Activated CD8-positive, alpha-beta memory T cell treated with anti-CD3 and anti-CD28 coated beads for 48 hours (primary cell): ENCODE data around the gene DAP3.
"Not testable (repeated sequence)": the region's sequence is repeated elsewhere in the genome, so short reads cannot be mapped to it uniquely, and the experiment has no call there.

Experiments
- DNase-seq, 3 experiments: peaks; one replicate each; pipeline ENCODE4 v3.0.0-alpha.2; 2020; ENCODE audit warnings: low read depth in 2 of 3, low spot score in 2 of 3

Gene DAP3

DNA sequence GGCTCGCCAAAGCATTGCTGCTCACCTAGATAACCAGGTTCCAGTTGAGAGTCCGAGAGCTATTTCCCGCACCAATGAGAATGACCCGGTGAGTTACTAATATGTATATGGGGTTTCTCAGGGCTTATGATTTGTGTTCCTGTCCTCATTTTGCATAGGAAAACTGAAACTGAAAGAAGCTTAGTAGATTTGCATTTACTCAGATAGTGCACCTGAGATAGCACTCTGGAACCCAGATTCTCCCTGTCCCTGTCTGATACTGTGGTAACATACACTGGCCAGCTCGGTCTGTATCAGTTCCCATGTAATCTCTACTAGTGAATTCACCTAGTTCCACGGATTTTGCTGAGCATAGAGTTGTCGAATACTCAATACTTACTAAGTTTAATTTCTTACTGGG is 28.1 kb downstream of the DAP3 start:
- no peak for DNase-seq

DNA sequence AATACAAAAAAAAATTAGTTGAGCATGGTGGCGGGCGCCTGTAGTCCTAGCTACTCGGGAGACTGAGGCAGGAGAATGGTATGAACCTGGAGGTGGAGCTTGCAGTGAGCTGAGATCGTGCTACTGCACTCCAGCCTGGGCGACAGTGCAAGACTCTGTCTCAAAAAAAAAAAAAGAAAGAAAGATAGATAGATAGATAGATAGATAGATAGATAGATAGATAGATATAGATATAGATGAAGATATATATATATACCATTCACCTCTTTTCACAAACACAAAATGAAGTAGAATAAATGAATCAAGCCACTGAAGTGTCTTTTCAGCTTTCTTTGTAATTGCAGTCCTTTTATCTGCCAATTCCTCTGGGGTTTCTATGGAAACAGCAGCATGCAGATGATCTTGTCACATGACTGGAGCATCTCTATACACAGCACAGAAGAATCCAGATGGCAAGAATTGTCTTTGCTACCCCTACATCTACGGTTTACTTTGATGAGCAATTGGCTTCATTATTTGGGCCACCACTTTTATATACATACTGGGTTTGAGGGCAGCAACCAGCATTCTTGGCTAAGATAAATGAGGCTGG is 29.7 kb downstream of the DAP3 start:
- not testable (repeated sequence) for DNase-seq

DNA sequence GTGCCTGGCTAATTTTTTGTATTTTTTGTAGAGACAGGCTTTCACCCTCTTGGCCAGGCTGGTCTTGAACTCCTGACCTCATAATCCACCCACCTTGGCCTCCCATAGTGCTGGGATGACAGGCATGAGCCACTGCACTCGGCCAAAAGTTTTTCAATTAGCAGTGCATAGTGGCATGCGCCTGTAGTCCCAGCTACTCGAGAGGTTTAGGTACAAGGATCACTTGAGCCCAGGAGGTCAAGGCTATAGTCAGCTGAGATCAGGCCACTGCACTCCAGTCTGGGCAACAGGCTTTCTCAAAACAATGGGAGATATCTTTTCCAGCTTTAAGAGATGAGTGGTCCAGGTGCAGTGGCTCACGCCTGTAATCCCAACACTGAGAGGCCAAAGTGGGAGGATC is 30.8 kb downstream of the DAP3 start:
- no peak for DNase-seq

DNA sequence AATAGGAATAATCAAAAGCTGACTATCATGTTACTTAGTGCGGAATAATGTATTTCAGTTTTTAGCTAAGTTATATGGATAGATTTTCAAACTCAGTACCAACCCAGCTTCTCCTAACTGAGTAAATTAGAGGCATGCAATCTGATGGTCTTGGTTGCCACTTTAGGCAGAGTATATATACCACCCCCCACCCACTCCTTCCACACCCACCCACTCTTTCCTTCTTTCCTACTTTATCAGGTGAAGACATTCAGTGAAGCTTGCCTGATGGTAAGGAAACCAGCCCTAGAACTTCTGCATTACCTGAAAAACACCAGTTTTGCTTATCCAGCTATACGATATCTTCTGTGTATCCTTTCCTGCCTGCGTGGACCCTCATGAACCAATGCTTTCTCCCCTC is 36.3 kb downstream of the DAP3 start:
- DNase-seq = no peak

DNA sequence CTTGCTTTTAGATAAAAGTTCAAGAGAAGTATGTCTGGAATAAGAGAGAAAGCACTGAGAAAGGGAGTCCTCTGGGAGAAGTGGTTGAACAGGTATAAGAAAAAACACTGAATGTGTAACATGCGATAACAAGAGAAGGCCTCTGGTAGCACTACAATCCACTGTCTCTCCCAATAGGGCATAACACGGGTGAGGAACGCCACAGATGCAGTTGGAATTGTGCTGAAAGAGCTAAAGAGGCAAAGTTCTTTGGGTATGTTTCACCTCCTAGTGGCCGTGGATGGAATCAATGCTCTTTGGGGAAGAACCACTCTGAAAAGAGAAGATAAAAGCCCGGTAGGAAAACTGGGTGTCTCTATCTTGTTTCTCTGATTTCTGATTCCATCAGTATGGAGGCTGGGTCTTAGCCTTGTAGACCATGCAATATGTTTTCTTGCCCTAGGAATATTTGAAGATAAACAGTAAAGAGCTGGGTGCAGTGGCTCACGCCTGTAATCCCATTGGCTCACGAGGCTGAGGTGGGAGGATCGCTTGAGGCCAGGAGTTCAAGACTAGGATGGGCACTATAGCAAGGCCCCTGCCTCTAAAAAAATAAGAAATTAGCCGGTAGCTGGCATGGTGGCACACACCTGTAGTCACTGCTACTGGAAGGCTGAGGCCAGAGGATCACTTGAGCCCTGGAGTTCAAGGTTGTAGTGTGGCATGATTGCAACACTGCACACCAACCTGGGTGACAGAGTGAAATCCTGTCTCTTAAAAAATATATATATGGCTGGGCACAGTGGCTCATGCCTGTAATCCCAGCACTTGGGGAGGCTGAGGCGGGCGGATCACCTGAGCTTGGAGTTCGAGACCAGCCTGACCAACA is 40.4 kb downstream of the DAP3 start:
- DNase-seq = no peak

DNA sequence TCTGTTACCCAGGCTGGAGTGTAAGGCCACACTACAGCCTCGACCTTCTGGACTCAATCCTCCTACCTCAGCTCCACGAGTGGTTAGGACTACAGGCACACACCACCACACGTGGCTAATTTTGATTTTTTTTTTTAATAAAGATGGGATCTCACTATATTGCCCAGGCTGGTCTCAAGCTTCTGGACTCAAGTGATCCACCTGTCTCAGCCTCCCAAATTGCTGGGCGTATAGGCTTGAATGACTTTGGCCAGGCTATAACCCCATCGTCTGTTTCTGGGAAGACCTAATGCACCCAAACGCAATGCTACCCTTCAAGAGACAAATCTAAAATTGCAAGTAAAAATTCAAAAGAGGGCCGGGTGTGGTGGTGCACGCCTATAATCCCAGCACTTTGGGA is 52.1 kb downstream of the DAP3 start:
- no peak for DNase-seq

DNA sequence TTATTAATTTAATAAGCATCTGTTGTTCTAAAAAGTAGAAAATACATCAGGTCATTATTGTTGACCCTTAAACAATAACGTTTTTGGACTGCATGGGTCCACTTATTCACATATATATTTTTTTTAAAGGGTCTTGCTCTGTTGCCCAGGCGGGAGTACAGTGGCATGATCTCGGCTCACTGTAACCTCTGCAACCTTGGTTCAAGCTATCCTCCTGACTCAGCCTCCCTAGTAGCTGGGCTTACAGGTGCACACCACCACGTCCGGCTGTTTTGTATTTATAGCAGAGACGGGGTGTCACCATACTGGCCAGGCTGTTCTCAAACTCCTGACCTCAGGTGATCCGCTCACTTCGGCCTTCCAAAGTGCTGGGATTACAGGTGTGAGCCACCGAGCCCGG is 53.0 kb downstream of the DAP3 start:
- no peak for DNase-seq

DNA sequence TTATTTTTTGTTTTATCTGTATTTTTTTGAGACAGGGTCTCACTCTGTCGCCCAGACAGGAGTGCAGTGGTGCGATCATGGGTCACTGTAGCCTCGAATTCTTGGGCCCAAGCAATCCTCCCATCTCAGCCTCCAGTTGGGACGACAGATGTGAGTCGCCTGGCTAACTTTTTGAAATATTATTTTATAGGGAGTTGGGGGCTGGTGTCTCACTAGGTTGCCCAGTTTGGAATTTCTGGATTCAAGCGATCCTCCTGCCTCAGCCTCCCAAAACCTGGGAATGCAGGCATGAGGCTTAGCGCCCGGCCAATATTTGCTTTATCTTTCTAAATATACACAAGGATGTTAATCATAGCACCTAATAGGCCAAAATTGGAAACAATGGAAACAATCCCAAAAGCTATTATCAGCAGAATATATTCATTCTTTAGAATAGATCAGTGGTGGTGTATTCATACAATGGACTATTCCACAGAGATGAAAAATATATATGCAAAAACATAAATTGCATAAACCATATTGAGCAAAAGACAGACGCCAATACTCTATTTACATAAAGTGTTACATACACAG is 55.9 kb downstream of the DAP3 start:
- no peak for DNase-seq

DNA sequence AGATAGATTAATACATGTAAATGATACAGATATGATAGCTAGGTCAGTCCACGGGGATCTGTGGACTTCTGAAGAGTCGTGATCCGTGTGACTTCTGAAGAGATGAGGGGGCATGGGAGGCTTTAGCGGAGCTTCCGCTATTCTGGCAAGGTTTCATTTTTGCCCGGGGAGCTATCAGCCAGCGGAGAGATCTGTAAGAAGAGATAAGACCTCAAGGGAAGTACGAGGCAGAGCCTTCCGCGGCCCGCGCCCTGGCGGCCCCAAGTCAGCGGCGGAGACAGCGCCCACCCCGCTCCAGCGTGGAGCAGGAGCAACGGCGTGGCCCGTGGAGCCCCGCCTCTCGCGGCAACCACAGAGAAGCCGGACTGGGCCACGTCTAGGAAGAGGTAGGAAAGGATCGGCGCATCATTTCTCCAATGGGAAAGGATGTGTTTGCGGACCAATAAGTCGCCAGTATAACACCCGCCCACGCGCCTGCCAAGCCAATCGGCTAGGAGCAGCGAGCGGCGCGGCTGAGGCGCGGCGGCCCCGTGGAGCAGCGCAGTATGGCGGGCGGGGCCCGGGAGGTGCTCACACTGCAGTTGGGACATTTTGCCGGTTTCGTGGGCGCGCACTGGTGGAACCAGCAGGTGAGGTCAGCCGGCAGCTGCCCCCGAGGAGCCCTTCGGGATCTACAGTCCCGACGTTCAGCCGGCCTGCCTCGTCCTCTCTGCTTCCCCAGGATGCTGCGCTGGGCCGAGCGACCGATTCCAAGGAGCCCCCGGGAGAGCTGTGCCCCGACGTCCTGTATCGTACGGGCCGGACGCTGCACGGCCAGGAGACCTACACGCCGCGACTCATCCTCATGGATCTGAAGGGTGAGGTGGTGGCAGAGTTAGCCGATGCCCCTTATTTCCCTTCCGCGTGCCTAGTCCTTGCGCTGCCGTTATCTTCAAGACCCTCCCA is 56.7 kb downstream of the DAP3 start:
- DNase-seq = peak; percentile 92 to 98 (median 95)

DNA sequence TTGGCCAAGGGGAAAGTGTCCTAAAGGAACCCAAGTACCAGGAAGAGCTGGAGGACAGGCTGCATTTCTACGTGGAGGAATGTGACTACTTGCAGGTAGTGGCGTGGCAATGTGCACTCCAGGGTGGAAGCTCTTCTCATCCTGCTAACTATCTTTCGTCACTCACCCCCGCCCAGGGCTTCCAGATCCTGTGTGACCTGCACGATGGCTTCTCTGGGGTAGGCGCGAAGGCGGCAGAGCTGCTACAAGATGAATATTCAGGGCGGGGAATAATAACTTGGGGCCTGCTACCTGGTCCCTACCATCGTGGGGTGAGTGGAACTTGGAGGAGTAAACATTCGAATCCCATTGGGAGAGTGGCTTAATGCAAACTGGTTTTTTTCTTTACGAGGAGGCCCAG is 58.7 kb downstream of the DAP3 start:
- not testable (repeated sequence) for DNase-seq

DNA sequence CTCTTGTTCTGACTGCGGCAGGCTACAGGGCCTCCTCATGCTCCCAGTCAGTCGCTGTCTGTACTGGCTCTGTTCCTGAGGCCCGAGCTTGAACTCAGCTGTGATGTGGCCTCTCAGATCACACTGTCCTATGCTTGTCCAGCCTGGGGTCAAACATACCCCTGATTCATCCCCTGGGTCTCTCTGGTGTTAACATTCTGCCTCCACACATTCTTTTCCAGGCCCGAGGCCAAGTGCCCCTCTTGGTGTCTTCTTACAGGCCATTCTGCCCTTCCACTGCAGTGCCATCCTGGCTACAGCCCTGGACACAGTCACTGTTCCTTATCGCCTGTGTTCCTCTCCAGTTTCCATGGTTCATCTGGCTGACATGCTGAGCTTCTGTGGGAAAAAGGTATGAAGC is 59.2 kb downstream of the DAP3 start:
- DNase-seq = not testable (repeated sequence)

DNA sequence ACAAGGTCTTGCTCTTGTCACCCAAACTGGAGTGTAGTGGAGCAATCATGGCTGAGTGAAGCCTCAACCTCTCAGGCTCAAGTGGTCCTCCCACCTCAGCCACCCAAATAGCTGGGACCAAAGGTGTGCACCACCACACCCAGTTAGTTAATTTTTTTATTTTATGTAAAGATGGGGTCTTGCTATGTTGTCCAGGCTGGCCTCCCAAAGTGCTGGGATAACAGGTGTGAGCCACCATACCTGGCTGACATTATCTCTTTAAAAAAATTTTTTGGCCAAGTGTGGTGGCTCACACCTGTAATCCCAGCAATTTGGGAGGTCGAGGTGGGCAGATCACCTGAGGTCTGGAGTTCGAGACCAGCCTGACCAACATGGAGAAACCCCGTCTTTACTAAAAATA is 70.1 kb downstream of the DAP3 start:
- not testable (repeated sequence) for DNase-seq

DNA sequence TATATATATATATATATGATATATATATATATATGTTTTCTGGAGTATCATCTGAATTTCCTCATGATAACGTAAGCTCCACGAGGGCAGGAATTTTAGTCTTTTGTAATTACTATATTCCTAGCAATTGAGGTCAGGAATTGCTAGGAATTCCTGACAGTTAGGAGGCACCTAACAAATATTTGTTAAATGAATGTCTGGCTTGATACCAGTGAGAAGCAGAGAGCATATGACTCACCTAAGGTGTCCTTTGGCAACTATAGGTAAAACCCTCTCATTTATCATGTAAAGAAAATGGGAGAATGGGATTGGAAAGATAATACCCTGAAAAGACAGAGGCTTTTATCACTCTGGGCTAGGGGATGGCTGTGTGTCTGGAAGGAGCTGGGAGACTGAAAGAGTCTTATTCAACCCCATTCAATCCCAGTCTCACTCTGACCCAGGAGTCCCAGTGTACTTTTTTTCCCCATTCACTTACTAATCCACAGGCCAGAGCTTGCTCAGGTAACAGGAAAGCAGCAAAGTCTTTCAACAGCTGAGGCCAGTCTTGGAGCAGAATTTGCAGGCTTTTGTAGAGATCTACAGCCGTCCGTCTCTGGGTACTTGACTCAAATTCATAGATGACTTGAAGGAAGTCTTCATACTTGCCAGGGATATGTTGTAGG is 71.2 kb downstream of the DAP3 start:
- DNase-seq = no peak

DNA sequence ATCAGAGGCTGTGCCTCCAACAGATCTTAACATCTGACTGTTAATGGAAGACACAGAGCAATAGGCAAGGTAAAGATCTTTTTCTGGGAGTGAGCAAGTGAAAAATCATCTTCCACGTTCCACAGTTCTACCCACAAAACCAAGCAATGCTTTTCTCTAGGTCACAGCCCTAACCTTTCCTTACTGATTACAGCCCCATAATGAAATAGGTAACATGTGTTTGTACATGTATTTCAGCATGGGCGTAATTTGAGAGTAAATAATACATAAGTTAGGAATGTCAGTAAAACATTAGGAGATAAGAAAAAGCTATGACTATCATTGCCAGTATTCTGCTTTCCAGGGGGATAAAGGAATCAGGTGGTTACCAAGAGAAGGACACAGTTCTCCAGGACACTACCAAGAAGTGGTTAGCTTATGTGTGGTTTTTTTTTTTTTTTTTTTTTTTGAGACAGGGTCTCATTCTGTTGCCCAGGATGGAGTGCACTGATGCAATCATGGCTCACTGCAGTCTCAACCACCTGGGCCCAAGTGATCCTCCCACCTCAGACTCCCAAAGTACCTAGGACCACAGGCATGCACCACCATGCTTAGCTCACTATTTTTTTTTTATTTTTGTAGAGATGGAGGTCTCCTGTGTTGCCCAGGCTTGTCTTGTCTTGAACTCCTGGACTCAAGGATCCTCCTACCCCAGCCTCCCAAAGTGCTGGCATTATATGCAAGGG is 72.0 kb downstream of the DAP3 start:
- DNase-seq = no peak

DNA sequence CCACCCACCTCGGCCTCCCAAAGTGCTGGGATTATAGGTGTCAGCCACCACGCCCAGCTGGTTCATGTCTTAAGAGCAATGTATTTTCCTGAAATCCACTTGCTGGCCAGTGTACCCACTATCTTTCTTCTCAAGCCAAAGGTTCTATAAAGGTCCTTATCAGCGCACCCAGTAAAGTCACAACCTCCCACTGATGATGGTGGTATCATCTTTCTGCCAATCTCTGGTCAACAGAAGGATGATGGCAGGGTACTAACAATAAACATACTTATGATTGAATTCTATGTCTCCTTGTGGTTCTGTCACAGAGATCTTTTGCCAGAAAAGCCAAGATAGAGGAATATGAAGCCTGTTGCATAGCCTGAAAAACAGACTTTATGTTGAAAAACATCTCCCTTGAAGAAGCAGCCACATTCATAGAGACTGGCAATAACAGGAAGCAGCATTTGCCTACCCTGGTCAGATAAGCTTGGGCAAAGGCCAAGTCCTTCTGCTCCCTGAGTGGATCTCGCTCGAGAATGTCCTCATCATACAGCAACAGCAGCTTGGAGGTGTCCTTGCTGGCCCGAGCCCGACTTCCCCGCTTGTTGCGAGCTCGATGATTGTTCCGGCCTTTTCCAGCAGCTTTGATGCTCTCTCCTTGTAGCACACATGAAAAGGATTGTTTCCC is 73.0 kb downstream of the DAP3 start:
- DNase-seq = no peak

DNA sequence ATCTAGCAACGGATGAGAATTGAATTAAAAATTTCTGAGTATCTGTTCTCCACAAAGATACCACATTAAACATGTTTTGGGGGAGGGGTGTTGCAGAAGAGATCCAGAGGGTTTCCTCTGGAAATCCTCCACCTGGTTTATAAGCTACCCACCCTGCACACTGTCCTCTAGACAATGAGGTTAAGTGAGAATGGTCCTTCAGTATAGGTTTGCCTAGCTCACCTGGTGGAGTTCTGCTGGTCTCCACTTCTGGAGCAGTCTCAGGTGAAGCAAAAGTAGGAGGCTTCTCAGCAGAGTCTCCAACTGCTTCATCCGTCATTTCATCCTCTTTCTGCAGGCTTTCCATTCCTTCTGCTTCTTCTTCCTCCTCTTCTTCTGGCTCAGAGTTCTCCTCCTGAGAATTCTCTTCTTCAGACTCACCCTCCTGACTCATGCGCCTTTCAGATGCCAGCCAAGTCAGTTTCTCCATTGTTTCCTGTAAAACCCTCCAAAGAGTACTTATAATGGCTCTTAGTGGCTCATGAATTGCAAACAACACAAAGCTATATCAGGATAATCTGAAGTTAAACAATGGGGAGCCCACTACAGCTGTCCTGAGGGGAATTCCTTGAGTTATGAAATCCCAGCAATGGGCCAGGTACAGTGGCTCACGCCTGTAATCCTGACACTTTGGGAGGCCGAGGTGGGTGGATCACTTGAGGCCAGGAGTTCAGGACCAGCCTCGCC is 74.4 kb downstream of the DAP3 start:
- DNase-seq = not testable (repeated sequence)

DNA sequence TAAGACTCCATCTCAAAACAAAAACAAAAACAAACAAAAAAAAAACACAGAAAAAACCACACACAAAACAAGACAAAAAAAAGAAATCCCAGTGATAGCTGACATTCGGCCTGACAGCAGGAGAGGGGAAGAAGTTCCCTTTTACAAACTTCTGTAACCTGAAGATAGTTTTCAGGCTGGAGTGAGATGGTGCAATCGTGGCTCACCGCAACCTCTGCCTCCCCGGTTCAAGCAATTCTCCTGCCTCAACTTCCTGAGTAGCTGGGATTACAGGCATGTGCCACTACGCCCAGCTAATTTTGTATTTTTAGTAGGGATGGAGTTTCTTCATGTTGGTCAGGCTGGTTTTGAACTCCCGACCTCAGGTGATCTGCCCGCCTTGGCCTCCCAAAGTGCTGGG is 75.1 kb downstream of the DAP3 start:
- not testable (repeated sequence) for DNase-seq

DNA sequence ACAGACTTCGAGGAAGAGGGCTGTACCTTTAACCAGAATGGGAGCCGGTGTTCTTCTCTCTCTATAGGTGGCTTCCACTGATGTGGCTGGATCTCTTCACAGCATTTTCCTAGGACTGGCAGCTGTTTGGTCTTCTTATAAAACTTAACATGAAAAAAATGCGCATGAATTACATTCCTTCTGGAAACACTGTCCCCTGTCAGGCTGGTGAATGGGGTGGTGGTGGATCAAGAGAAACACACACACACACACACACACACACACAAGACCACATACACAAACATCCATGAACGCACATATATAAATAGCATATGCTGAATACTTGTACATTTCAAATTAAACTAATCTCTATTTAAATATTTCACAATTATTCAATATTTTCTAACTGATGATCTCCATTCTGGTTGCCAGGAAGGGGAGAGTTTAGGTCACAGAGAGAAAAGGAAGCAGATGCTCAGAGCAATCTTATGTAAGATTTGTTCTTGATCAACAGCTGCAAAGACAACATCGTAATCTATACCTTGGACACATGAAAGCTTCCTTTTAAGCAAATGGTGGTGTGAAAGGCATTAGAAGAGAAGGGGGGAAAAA is 78.6 kb downstream of the DAP3 start:
- not testable (repeated sequence) for DNase-seq

DNA sequence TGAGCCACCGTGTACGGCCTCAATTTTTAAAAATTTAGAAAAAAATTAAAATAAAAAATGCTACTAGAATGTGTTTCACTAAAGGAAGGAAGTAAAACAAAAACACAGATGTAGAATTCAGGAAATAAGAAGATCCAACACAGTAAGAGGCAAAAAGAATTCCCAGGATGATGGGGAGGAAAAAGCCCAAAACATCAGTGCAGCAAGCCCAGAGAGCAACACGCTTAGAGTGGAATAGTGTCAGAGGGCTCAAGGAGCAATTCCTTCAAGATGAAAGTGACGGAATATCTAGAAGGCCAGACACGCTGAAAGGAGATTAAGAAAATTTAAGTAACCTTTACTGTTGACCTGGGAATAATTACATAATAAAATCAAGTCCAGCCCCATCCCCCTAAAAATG is 80.4 kb downstream of the DAP3 start:
- DNase-seq = no peak
